SK-N-SH treated with all-trans-retinoic acid at 6 μM for 48 hours (cell line): ENCODE data around the gene CROCC2.

Source experiments
- ARNTL ChIP-seq: fragments of 450-650 bp; formaldehyde crosslinking; IDR thresholded peaks from 2 replicates; pipeline ENCODE4 v1.5.0; 2020; ENCODE audit warnings: low read depth, mild to moderate bottlenecking, moderate library complexity, borderline replicate concordance
- ISL1 ChIP-seq: fragments of 250-450 bp; sonication (Bioruptor Pico); IDR thresholded peaks from 2 replicates; pipeline ENCODE4 v2.1.2; 2022; ENCODE audit warnings: mild to moderate bottlenecking, moderate library complexity
- ZFP3 ChIP-seq: fragments of 250-450 bp; sonication (Bioruptor Pico); IDR thresholded peaks from 2 replicates; pipeline ENCODE4 v1.5.0; 2020; ENCODE audit warnings: mild to moderate bottlenecking, moderate library complexity

DNA sequence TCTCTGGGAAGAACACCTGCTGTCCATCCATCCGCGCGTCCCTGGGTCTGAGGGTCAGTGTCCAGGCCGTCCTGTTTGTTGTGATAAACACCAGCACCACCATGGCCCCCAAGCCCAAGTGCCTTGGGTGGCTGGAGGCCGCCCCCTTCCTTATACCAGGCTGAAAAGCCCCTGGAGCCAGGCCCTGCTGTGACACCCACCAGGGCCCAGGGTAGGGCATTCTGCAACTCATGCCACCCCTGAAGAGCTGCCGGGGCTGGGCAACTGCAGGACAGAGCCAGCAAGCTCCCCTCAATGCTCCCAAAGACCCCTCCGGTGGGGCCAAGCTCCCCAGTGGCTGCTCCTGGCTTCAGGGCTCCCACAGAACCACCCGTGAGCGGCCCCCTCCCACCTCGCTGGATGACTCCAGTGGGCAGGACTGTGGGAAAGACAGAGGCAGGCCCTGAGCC is 60.3 kb downstream of the CROCC2 start:
- TF ChIP-seq ARNTL (CRISPR knock-in tag) (no peak), ISL1 (CRISPR knock-in tag) (no peak), ZFP3 (no peak)
